Activated CD8-positive, alpha-beta memory T cell treated with anti-CD3 and anti-CD28 coated beads for 4 hours (primary cell): Measurements from ENCODE around the gene NR1I3.
"Not testable (repeated sequence)": the region's sequence is repeated elsewhere in the genome, so short reads cannot be mapped to it uniquely, and the experiment has no call there.

Experiments
- DNase-seq, 2 donors: peaks; one replicate each; pipeline ENCODE4 v3.0.0-alpha.2; 2020; ENCODE audit warnings: low read depth in 2 of 2

Gene NR1I3

GRCh38 chr1:161238039-161238473 lies at the start of gene NR1I3:
TSS of gene NR1I3 (minus strand) at chr1:161238203. CDS start at chr1:161236565, 1,638 bp downstream.
- no peak for DNase-seq

GRCh38 chr1:161287482-161288054 lies 49.6 kb upstream of the NR1I3 start:
- no peak for DNase-seq

- no peak for DNase-seq
Measured at GRCh38 chr1:161285521-161285920, 47.5 kb upstream of the NR1I3 start.

GRCh38 chr1:161285113-161285512 lies 47.1 kb upstream of the NR1I3 start:
- DNase-seq: no peak

- DNase-seq: no peak
Measured at GRCh38 chr1:161282991-161283390, 45.0 kb upstream of the NR1I3 start.

GRCh38 chr1:161274874-161275273 lies 36.9 kb upstream of the NR1I3 start:
- DNase-seq: no peak

GRCh38 chr1:161273402-161273801 lies 35.4 kb upstream of the NR1I3 start:
- DNase-seq: no peak

GRCh38 chr1:161267321-161267720 lies 29.3 kb upstream of the NR1I3 start:
- DNase-seq: no peak

- DNase-seq: no peak
Measured at GRCh38 chr1:161266836-161267235, 28.8 kb upstream of the NR1I3 start.

- no peak for DNase-seq
Measured at GRCh38 chr1:161266202-161266601, 28.2 kb upstream of the NR1I3 start.

- no peak for DNase-seq
Measured at GRCh38 chr1:161265305-161265704, 27.3 kb upstream of the NR1I3 start.

- no peak for DNase-seq
Measured at GRCh38 chr1:161261261-161262235, 23.5 kb upstream of the NR1I3 start.

GRCh38 chr1:161260376-161261260 lies 22.6 kb upstream of the NR1I3 start:
- DNase-seq: no peak

GRCh38 chr1:161259765-161260164 lies 21.8 kb upstream of the NR1I3 start:
- DNase-seq: no peak

- no peak for DNase-seq
Measured at GRCh38 chr1:161259345-161259702, 21.3 kb upstream of the NR1I3 start.

GRCh38 chr1:161258439-161259344 lies 20.7 kb upstream of the NR1I3 start, which contains the start of gene PCP4L1:
TSS of gene PCP4L1 (plus strand) at chr1:161258745. CDS start at chr1:161258975, 230 bp downstream.
- no peak for DNase-seq

GRCh38 chr1:161257109-161257508 lies 19.1 kb upstream of the NR1I3 start:
- not testable (repeated sequence) for DNase-seq

- not testable (repeated sequence) for DNase-seq
Measured at GRCh38 chr1:161255955-161256520, 18.0 kb upstream of the NR1I3 start.

- not testable (repeated sequence) for DNase-seq
Measured at GRCh38 chr1:161255302-161255701, 17.3 kb upstream of the NR1I3 start.

GRCh38 chr1:161251579-161251978 lies 13.6 kb upstream of the NR1I3 start:
- DNase-seq: no peak
